ENCODE results near the gene CYBC1. TPM values are rescaled to one million over a fixed set of nuclear protein-coding genes. Genes with fewer than 3 reads are reported as not detected.

Gene CYBC1
- total RNA-seq, 2 donors from 2014 or later = 58.4 to 79.0 TPM

DNA sequence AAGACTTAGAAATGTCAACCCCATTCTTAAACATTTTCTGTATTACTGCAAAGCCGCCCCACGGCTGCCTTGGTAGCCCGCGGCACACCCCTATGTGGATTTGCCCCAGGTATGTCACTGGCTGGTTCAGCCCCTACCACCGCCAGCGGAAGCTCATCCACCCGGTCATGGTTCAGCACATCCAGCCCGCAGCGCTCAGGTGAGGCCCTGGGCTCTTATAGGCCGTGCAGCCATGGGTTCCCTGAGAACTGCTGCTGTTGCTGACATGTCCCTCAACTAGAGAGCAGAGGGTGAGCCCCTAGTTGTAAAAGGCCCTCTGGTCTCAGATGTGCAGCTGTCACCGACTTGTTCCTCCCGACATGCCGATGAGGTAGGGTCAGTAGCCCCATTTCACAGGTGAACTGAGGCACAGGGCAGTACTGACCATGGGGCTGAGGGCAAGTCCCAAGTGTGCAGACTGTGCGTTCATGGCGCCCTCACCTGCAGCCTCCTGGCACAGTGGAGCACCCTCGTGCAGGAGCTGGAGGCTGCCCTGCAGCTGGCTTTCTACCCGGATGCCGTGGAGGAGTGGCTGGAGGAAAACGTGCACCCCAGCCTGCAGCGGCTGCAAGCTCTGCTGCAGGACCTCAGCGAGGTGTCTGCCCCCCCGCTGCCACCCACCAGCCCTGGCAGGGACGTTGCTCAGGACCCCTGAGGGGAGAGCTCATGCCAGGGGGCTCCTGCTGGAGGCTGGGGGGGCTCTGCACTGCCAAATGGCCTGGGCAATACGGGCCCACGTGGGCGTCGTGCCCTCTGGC is 8.7 kb downstream of the CYBC1 start:
- intact Hi-C loops (cut with DNase I) = no loop called here
- Histone ChIP-seq H3K27me3 (no peaks in the 10 kb centered on the region), H3K27ac (no peak overlapping the region), H3K4me1 (no peaks in the 10 kb centered on the region), H3K4me3 (no peak overlapping the region), H3K9ac (ENCODE audit: low read depth in 2 of 2, low read length in 2 of 2) (no peak overlapping the region), H3K36me3 (no peaks in the 10 kb centered on the region), H3K9me3 (no peaks in the 10 kb centered on the region)
- TF ChIP-seq, protein P1, sequence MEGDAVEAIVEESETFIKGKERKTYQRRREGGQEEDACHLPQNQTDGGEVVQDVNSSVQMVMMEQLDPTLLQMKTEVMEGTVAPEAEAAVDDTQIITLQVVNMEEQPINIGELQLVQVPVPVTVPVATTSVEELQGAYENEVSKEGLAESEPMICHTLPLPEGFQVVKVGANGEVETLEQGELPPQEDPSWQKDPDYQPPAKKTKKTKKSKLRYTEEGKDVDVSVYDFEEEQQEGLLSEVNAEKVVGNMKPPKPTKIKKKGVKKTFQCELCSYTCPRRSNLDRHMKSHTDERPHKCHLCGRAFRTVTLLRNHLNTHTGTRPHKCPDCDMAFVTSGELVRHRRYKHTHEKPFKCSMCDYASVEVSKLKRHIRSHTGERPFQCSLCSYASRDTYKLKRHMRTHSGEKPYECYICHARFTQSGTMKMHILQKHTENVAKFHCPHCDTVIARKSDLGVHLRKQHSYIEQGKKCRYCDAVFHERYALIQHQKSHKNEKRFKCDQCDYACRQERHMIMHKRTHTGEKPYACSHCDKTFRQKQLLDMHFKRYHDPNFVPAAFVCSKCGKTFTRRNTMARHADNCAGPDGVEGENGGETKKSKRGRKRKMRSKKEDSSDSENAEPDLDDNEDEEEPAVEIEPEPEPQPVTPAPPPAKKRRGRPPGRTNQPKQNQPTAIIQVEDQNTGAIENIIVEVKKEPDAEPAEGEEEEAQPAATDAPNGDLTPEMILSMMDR (IDR thresholded peaks at IDR 0.05) = no peak
- no peak for DNase-seq

GRCh38 chr17:82440991-82441627 is 9.4 kb downstream of the CYBC1 start:
- H3K4me3 ChIP-seq = no peak overlapping the region
- no peaks in the 10 kb centered on the region for H3K36me3 ChIP-seq
- no peak overlapping the region for H3K9ac ChIP-seq (ENCODE audit: low read depth in 2 of 2, low read length in 2 of 2)
- H3K27ac ChIP-seq = no peak overlapping the region
- TF ChIP-seq, protein P1 (IDR thresholded peaks at IDR 0.05) = no peak
- no peaks in the 10 kb centered on the region for H3K9me3 ChIP-seq
- intact Hi-C loops (cut with DNase I) = no loop called here
- no peaks in the 10 kb centered on the region for H3K27me3 ChIP-seq
- no peaks in the 10 kb centered on the region for H3K4me1 ChIP-seq
- no peak for DNase-seq

DNA sequence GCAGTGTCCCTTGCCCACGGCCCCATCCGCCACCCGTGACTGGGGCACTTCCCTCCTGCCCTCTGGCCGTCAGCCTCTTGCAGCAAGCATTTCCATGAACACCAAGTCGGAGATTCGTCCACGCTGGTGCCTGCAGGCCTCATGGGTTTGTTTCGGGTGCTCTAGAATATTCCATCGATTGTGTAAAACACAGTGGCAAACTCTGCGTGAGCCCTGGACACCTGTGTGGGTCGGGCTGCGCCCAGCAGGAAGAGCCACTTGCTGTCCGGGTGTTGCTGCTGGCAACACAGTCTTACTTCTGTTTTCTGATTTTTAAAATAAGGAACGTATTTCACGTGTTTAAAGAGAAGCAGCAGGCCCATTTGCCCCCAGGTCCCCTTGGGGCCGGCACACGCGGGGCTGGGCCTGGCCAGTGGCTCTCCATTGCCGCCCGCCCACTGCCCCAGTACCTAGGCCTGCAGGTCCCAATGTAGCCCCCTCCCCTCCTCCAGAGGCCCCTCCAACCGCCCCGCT is 10.0 kb downstream of the CYBC1 start:
- Histone ChIP-seq H3K36me3 (no peaks in the 10 kb centered on the region), H3K27me3 (no peaks in the 10 kb centered on the region), H3K9ac (ENCODE audit: low read depth in 2 of 2, low read length in 2 of 2) (peak overlapping the region in 1 of 2 donors; percentile 19), H3K4me3 (no peak overlapping the region), H3K9me3 (no peaks in the 10 kb centered on the region), H3K4me1 (no peaks in the 10 kb centered on the region), H3K27ac (no peak overlapping the region)
- intact Hi-C loops (cut with DNase I) = no loop called here
- peak; percentile 24 for DNase-seq
- TF ChIP-seq, protein P1 (IDR thresholded peaks at IDR 0.05) = no peak

GRCh38 chr17:82439829-82440365 is 10.7 kb downstream of the CYBC1 start:
- TF ChIP-seq, protein P1 (IDR thresholded peaks at IDR 0.05) = no peak
- DNase-seq = no peak
- intact Hi-C loops (cut with DNase I) = no loop called here
- H3K9ac ChIP-seq (ENCODE audit: low read depth in 2 of 2, low read length in 2 of 2) = peak overlapping the region in 1 of 2 donors; percentile 8
- no peak overlapping the region for H3K4me3 ChIP-seq
- H3K27ac ChIP-seq = no peak overlapping the region
- no peaks in the 10 kb centered on the region for H3K36me3 ChIP-seq
- no peaks in the 10 kb centered on the region for H3K4me1 ChIP-seq
- no peaks in the 10 kb centered on the region for H3K27me3 ChIP-seq
- H3K9me3 ChIP-seq = no peaks in the 10 kb centered on the region

DNA sequence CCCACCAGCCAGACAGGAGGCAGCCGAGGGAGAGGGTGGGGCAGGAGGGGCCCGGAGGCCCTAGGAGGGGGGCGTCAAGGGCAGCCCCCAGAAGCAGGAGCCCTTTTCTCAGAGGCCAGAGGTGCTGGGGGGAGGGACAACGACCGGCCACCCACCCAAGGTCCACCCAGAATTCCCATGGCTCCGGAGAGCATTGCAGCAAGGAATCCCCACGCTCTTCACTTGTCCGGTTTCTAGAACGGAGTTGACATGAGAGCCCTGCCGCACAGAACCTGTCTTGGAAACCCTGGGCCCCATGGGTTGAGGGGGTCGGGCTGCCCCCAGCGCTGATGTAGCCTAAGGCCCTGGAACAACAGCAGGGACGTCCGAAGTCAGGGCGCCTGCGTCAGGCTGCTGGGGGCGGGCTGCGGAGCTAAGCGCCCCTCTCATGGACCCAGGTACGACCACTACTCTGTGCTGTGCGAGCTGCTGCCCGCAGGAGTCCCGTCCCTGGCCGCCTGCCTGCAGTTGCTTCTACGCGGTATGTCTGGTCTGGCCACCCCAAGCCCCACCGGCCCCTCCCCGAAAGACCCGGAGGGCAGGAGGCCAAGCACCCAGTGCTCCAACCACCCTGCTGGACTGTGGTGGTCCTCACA is 11.2 kb downstream of the CYBC1 start:
- no peaks in the 10 kb centered on the region for H3K4me1 ChIP-seq
- H3K9ac ChIP-seq (ENCODE audit: low read depth in 2 of 2, low read length in 2 of 2) = peak overlapping the region in 1 of 2 donors; percentile 8
- H3K4me3 ChIP-seq = no peak overlapping the region
- DNase-seq = no peak
- intact Hi-C loops (cut with DNase I) = no loop called here
- TF ChIP-seq, protein P1 (IDR thresholded peaks at IDR 0.05) = no peak
- no peaks in the 10 kb centered on the region for H3K9me3 ChIP-seq
- H3K27me3 ChIP-seq = no peaks in the 10 kb centered on the region
- H3K27ac ChIP-seq = no peak overlapping the region
- H3K36me3 ChIP-seq = no peaks in the 10 kb centered on the region
